SKM-1 treated with dmso at 0.1 percent for 144 hours (cell line): ENCODE results near the gene INO80.
"Not testable (repeated sequence)": the region's sequence is repeated elsewhere in the genome, so short reads cannot be mapped to it uniquely, and the experiment has no call there.

Experiments
- DNase-seq: peaks from one replicate; lab custom pipeline; 2025; ENCODE audit not compliant: unreplicated experiment; lab: John Stamatoyannopoulos, UW

Gene INO80

GRCh38 chr15:40964006-40964405 is 152.1 kb downstream of the INO80 start:
- DNase-seq: no peak

GRCh38 chr15:40963201-40963600 is 152.9 kb downstream of the INO80 start:
- DNase-seq: no peak

GRCh38 chr15:40962317-40962716 is 153.8 kb downstream of the INO80 start:
- not testable (repeated sequence) for DNase-seq

GRCh38 chr15:40961740-40962139 is 154.3 kb downstream of the INO80 start:
- not testable (repeated sequence) for DNase-seq

- no peak for DNase-seq
These were observed 155.2 kb downstream of the INO80 start for GRCh38 chr15:40960925-40961324.

DNA sequence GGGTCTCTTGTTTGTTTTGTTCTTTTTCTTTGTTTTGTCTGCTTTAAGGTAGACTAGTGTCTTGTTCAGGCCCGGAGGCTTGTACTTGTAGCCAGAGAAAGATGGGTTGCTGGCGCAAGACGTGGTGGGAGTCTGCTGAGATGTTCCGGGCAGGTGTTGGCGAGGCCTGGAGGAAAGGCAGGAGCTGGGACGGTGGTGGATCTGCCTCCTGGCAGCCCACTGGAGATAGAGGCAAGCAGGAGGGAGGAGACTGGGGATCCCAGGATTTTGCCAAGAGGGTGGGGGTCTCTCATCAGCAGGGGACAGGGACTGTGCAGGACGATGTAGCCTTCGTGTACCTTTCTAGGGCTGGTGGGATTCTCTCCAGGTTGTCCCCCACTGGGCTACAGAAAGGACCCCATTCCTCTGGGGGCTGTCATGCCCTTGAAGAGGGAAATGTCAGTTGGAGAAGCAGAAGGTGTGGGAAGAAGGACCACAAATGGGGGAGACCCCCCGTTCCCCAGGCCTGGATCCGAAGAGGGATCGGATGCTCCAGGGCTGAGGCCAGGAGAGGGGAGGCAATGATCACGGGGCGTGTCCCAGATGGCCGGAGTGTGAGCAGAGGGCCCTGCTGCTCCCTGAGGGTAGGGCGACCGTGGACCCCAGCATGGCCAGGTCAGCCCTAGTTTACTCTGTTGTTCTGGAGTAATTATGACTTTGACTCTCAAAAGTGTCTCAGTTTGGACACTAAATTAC is 155.8 kb downstream of the INO80 start:
- DNase-seq: no peak

- DNase-seq: no peak
These were observed 156.5 kb downstream of the INO80 start for GRCh38 chr15:40959331-40960141.

DNA sequence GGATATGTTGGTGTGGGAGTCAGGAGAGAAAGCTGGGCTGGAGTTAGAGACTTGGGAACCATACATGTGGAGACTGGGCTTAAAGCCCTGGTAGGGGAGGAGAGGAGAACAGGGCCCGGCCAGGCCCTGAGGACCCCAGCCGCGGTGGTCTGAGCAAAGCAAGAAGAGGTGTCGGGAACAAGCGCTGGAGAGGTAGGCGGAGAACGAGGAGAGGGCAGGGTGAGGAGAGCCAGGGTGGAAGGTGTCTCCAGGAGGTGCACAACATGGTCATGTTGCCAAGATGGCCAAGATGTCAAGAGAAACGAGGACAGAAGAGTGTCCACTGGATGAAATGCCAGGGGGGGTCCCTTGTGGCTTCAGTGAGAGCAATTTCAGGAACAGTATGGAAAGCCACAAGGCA is 157.4 kb downstream of the INO80 start:
- DNase-seq: no peak

DNA sequence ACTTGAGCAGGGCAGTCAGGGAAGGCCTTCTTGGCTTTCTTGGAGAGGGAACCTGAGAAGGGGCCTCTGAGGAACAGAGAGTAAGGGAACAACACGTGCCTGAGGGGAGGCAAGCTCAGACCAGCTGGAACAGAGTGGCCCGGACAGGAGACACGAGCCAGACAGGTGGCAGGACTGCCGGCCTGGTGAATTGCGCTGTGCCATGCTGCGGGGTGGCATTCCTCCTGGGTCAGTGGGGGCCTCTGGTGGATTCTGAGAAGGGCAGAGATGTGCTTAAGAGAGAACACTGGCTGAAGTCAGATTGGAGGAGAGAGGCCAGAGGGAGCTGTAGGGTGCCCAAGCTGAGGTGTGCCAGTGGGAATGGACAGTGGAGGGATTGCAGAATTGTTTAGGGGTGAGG is 157.9 kb downstream of the INO80 start:
- no peak for DNase-seq

- no peak for DNase-seq
These were observed 158.5 kb downstream of the INO80 start for GRCh38 chr15:40957581-40958051.

GRCh38 chr15:40957041-40957555 is 159.0 kb downstream of the INO80 start:
- no peak for DNase-seq

GRCh38 chr15:40956541-40956982 is 159.5 kb downstream of the INO80 start:
- DNase-seq: no peak

- DNase-seq: no peak
These were observed 160.0 kb downstream of the INO80 start for GRCh38 chr15:40955930-40956540.

GRCh38 chr15:40955141-40955903 is 160.8 kb downstream of the INO80 start:
- no peak for DNase-seq

- not testable (repeated sequence) for DNase-seq
These were observed 161.8 kb downstream of the INO80 start for GRCh38 chr15:40954158-40954848.

- no peak for DNase-seq
These were observed 162.4 kb downstream of the INO80 start for GRCh38 chr15:40953713-40954074.

DNA sequence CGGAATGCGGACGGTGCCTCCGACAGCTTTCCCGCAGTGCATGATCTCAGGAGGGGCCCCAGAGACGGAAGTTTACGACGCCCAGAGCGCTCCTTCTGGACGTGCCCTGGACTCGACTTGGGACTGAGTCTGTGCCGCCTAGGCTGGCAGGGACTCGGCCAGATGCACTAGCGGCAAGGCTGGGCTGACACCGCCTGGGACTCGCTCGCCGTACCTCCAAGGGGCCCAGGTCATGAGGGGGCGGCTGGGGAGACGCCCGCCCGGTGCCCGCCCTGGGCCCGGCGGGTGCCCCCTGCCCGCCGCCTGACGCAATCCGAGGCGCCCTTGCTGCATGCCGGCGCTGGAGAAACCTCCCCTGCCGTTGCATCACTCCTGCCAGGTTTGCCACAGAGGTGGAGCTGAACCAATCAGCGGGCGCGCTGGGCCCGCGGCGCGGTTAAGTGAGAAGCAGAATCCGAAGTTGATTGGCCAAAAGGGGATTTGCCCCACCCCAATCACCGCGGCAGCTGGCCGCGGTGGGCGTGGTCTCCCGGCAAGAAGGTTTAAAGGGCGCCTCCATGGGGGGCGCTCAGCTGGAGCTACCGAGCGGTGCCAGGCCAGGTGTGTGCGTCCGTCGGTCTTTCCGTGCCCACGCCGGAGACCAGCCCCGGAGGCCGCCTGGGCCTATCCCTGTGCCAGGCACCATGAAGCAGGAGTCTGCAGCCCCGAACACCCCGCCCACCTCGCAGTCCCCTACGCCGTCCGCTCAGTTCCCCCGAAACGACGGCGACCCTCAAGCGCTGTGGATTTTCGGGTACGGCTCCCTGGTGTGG is 163.0 kb downstream of the INO80 start, which contains the start of gene CHAC1:
TSS of gene CHAC1 (plus strand) at position 571 of the 812 bp plus-strand sequence. CDS start at position 684, 113 bp downstream.
- DNase-seq: peak; percentile 92

DNA sequence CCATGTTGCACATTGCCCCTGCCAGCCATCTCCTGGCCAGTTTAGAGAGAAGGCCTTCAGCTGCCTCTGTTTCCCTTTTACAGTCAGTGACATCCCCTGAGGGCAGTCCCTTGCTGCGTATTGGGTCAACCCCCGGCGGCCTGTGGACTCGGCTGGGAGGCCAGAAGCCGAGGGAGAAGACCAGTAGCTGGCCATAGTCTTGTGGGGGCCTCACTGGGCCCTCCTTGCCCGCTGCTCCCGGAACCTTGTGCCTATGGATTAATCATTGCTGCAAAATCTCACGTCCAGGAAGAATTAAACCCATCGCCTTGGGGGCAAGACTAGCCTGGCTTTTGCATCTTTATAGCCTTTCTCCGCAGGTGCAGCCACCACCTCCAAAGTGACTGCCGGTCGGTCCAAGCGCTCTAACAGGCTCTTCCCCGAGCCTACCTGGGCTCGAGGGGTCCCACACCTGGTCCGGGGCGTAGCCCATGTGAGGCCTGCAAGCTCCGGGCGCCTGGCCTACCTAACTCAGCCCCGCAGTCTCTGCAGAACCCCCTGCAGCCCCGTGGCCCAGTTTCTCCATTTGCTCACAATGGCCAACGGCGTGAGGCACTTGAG is 163.7 kb downstream of the INO80 start:
- no peak for DNase-seq

- DNase-seq: no peak
These were observed 164.3 kb downstream of the INO80 start for GRCh38 chr15:40951764-40952163.
